ENCODE results near the gene CCDC15.

DNA sequence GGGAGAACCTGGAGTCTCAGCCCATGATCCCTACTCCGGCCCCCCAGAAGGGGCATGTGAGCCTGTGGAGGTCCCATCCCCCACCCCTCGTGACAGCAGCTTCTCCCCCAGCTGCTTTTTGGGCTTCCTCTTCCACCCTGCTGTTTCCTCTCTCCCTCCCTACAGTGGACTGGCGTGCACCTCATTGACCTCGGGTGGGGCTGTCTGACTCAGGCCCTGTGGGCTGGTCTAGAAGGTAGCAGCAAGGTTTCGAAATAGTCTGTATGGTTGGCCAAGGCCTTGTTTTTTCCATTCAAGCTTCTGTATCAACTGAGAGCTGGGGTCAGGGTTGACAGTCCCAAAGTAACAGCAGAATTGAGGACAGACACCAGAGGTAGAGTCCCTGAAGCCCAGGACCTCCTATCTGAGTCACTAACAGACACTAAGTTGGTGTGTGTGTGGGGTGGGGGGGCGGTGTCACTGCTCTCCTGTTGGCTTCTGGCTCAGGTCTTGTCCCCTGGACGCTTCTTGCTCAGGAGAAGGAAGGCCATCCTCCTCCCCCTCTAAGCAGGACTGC, 116.8 kb downstream of the CCDC15 start:
- TF ChIP-seq CTCF (IDR thresholded peaks at IDR 0.05), result no peak
- peak; percentile 15 for TF ChIP-seq POLR2A (IDR thresholded peaks at IDR 0.05)
